H1 (cell line): ENCODE results near the gene GTF2A1. TPM values are rescaled to one million over a fixed set of nuclear protein-coding genes. Genes with fewer than 3 reads are reported as not detected.

Experiments used
- BACH1 ChIP-seq: IDR thresholded peaks from 2 replicates; pipeline ENCODE4 v1.6.1; 2012; ENCODE audit warnings: low read length, improper control_type of control experiment
- BCL11A ChIP-seq, 2 experiments: IDR thresholded peaks; one replicate each; pipeline ENCODE4 v1.6.1; 2011; ENCODE audit warnings: low read depth in 2 of 2, low read length in 2 of 2, mild to moderate bottlenecking in 2 of 2
- CBX5 ChIP-seq: fragments of 300-800, 300-1000 bp; sonication (generic); IDR thresholded peaks from 2 replicates; pipeline ENCODE4 v1.7.1; 2016; ENCODE audit warnings: antibody characterized with exemption, low read length, low read depth
- CEBPB ChIP-seq: IDR thresholded peaks from 2 replicates; pipeline ENCODE4 v1.6.1; 2012; ENCODE audit warnings: low read depth, low read length
- CHD1 ChIP-seq: IDR thresholded peaks from 2 replicates; pipeline ENCODE4 v1.6.1; 2012; ENCODE audit warnings: low read depth, low read length, improper control_type of control experiment
- CHD2 ChIP-seq: IDR thresholded peaks from 2 replicates; pipeline ENCODE4 v1.6.1; 2012; ENCODE audit warnings: low read length, improper control_type of control experiment
- CTBP2 ChIP-seq: IDR thresholded peaks from 2 replicates; pipeline ENCODE4 v1.7.0; 2011; ENCODE audit warnings: borderline replicate concordance, mild to moderate bottlenecking, moderate library complexity, mixed read lengths, low read length; ENCODE audit not compliant: insufficient read depth, insufficient read length
- EGR1 ChIP-seq: IDR thresholded peaks from 2 replicates; pipeline ENCODE4 v1.6.1; 2011; ENCODE audit warnings: low read depth, low read length, borderline replicate concordance
- GABPA ChIP-seq: IDR thresholded peaks from 2 replicates; pipeline ENCODE4 v1.6.1; 2011; ENCODE audit warnings: mild to moderate bottlenecking, low read length, moderate library complexity, borderline replicate concordance; ENCODE audit not compliant: insufficient read depth
- HDAC2 ChIP-seq, 2 experiments: fragments of 300-600 bp in 1 of 2; sonication (generic) in 1 of 2; IDR thresholded peaks; 2 replicates each; pipeline ENCODE4 v1.6.1; 2011 to 2012; ENCODE audit warnings: low read depth in 2 of 2, low read length in 2 of 2, mild to moderate bottlenecking in 2 of 2, moderate library complexity in 2 of 2, borderline replicate concordance in 1 of 2, inconsistent platforms in 1 of 2
- HDAC6 ChIP-seq: IDR thresholded peaks from one replicate; pipeline ENCODE4 v1.7.1; 2012; ENCODE audit warnings: low read depth, mild to moderate bottlenecking, inconsistent platforms, low read length, moderate library complexity
- JUND ChIP-seq: IDR thresholded peaks from 2 replicates; pipeline ENCODE4 v1.6.1; 2011; ENCODE audit warnings: mild to moderate bottlenecking, improper control_type of control experiment, low read length
- POLR2A ChIP-seq, 2 experiments: IDR thresholded peaks; 1 replicate in 1 of 2; 2 replicates in 1 of 2; pipeline ENCODE4 v1.6.1; 2011; ENCODE audit warnings: low read depth in 2 of 2, low read length in 2 of 2, mild to moderate bottlenecking in 2 of 2; ENCODE audit errors: control extremely low read depth in 1 of 2
- POLR2AphosphoS5 ChIP-seq: IDR thresholded peaks from 2 replicates; pipeline ENCODE4 v1.6.1; 2011; ENCODE audit warnings: low read depth, low read length
- POU5F1 ChIP-seq: IDR thresholded peaks from 2 replicates; pipeline ENCODE4 v1.6.1; 2011; ENCODE audit warnings: low read depth, mild to moderate bottlenecking, low read length, moderate library complexity
- RAD21 ChIP-seq, 2 experiments: IDR thresholded peaks in 1 of 2; conservative IDR thresholded peaks in 1 of 2; 2 replicates each; pipeline ENCODE4 v1.6.1; 2011; ENCODE audit warnings: low read depth in 2 of 2, low read length in 2 of 2, improper control_type of control experiment in 1 of 2, inconsistent platforms in 1 of 2, mild to moderate bottlenecking in 1 of 2, moderate library complexity in 1 of 2
- SIX5 ChIP-seq: IDR thresholded peaks from 2 replicates; pipeline ENCODE4 v1.6.1; 2011; ENCODE audit warnings: mild to moderate bottlenecking, low read depth, low read length
- SP1 ChIP-seq: IDR thresholded peaks from 2 replicates; pipeline ENCODE4 v1.6.1; 2011; ENCODE audit warnings: low read depth, low read length
- SP2 ChIP-seq: IDR thresholded peaks from 2 replicates; pipeline ENCODE4 v1.6.1; 2012; ENCODE audit warnings: mild to moderate bottlenecking, low read length, inconsistent platforms
- SP4 ChIP-seq: IDR thresholded peaks from 2 replicates; pipeline ENCODE4 v1.6.1; 2012; ENCODE audit warnings: low read length, inconsistent platforms
- TAF1 ChIP-seq: IDR thresholded peaks from 2 replicates; pipeline ENCODE4 v1.6.1; 2011; ENCODE audit warnings: mild to moderate bottlenecking, low read depth, low read length
- TAF7 ChIP-seq: optimal IDR thresholded peaks from 2 replicates; pipeline ENCODE3; 2011; ENCODE audit warnings: low read depth, mild to moderate bottlenecking, inconsistent platforms, low read length, moderate library complexity, borderline replicate concordance
- polyA plus RNA-seq, 7 experiments: library from polyadenylated mRNA; depleted of rRNA in 3 of 7; stranded (reverse) in 5 of 7; unstranded in 2 of 7; fragments of >200 nt in 5 of 7; fragments of 200-250 nt in 2 of 7; gene quantifications; 1 replicate in 5 of 7; 2 replicates in 1 of 7; 4 replicates in 1 of 7; pipeline versions ENCODE4 v1.2.1 to v1.2.3, GENCODE V29; 2011 to 2013; ENCODE audit warnings: missing spikeins in 2 of 7, mixed read lengths in 2 of 7
- total RNA-seq: library from RNA; stranded (reverse); fragmentation: NEBNext Ultra II Directional; extraction: Animal tissue kit (Norgen Biotek cat#: 25700); gene quantifications from 2 replicates; pipeline ENCODE4 v1.2.1, GENCODE V29; 2021
- TF ChIP-seq, protein P1 (sequence below): IDR thresholded peaks from 2 replicates; pipeline ENCODE4 v1.6.1; 2012; ENCODE audit warnings: inconsistent platforms
- TF ChIP-seq, protein P2 (sequence below): IDR thresholded peaks from 2 replicates; pipeline ENCODE4 v1.6.1; 2012; ENCODE audit warnings: low read length, inconsistent platforms

GTF2A1 gene
- total and polyA plus RNA-seq, 2 of the 8 experiments (the other 6 are each of a cell fraction or from before 2014, with no cell fraction given) = 24.1 to 57.8 TPM

DNA sequence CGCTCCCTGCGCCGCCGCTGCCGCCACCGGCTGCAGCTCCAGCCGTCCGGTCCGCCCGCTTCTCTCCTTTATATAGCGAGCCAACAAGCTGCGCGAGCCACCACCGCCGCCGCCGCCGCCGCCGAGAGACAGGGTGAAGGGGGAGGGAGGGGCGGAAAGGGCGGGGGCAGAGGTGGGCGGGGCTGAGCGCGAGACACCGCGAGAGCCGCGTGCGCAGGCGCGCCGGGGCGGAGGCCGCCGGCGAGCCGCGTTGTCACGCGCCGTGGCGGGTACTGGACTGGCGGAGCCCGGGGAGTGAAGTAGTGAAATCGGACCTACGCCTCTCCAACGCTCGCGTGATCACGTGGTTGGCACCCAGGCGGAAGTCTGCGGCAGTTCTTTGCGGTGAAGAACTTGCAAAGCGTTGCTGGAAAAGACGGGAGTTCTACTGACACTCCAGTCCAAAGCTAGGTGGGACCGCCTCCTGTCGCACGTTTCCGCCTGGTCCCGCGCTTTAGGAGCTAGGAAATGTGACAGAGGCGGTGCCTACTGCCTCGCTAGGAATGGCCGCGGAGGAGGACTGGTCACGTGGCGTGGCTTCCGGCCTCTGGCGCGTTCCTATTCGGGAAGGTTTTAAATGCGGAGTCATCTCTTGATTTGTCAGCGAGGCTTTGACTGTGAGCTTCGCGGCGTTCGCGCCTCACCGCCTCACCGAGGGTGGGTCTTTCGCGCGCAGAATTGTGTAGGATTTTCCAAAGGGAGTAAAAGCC is at the start of gene GTF2A1 (continued):
- TF ChIP-seq TAF7 (peak; percentile 93), EGR1 (no peak), SP2 (no peak), SIX5 (peak; percentile 36; the same call in 1 of the 2 replicates), SP1 (no peak; the same call in 1 of the 2 replicates), HDAC6 (no peak), POLR2A (IDR thresholded peaks at IDR 0.05; ENCODE audit: control extremely low read depth in 1 of 2, low read depth in 2 of 2, low read length in 2 of 2) (peak; percentile 92 to 99), SP4 (no peak), JUND (peak; percentile 36; the same call in 1 of the 2 replicates), CHD1 (no peak), HDAC2 (IDR thresholded peaks at IDR 0.05; ENCODE audit: borderline replicate concordance in 1 of 2, low read depth in 2 of 2, low read length in 2 of 2) (no peak), CHD2 (peak; percentile 83), BACH1 (peak; percentile 91), TAF1 (peak; percentile 95), POU5F1 (no peak), POLR2AphosphoS5 (peak; percentile 88), RAD21 (IDR thresholded peaks at IDR 0.05 in 1 of 2, conservative IDR thresholded peaks at IDR 0.05 in 1 of 2; ENCODE audit: low read depth in 2 of 2, low read length in 2 of 2) (no peak), CBX5 (no peak), GABPA (no peak), BCL11A (IDR thresholded peaks at IDR 0.05; ENCODE audit: low read depth in 2 of 2, low read length in 2 of 2) (no peak), CTBP2 (no peak), CEBPB (no peak)
- TF ChIP-seq, protein P1, sequence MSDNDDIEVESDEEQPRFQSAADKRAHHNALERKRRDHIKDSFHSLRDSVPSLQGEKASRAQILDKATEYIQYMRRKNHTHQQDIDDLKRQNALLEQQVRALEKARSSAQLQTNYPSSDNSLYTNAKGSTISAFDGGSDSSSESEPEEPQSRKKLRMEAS = peak; percentile 95
- TF ChIP-seq, protein P2, sequence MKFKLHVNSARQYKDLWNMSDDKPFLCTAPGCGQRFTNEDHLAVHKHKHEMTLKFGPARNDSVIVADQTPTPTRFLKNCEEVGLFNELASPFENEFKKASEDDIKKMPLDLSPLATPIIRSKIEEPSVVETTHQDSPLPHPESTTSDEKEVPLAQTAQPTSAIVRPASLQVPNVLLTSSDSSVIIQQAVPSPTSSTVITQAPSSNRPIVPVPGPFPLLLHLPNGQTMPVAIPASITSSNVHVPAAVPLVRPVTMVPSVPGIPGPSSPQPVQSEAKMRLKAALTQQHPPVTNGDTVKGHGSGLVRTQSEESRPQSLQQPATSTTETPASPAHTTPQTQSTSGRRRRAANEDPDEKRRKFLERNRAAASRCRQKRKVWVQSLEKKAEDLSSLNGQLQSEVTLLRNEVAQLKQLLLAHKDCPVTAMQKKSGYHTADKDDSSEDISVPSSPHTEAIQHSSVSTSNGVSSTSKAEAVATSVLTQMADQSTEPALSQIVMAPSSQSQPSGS = no peak
